ENCODE measurements around the gene CYTH2. TPM values are rescaled to one million over a fixed set of nuclear protein-coding genes. Genes with fewer than 3 reads are reported as not detected.
A peak's percentile ranks its signal among the peaks of the same experiment; 100 is the strongest.

Gene CYTH2
- total RNA-seq, 1 experiment from 2014 or later: 103 TPM

GRCh38 chr19:48495396-48495795 is 26.2 kb downstream of the CYTH2 start:
- H4K8ac ChIP-seq (replicated peaks; ENCODE audit: insufficient read length, low read depth, low read length): no peak overlapping the region
- H3K4ac ChIP-seq (ENCODE audit: low read depth, low read length): no peak overlapping the region
- no peak overlapping the region for H3K4me2 ChIP-seq (ENCODE audit: insufficient read depth, insufficient read length, low read length)
- H3K14ac ChIP-seq (ENCODE audit: insufficient read depth, low read length): no peak overlapping the region
- no peak overlapping the region for H3K9ac ChIP-seq (ENCODE audit: extremely low read depth, insufficient read length, low read length)
- no peak overlapping the region for H3K23ac ChIP-seq (ENCODE audit: insufficient read length, low read depth, low read length)
- TF ChIP-seq, protein P1, sequence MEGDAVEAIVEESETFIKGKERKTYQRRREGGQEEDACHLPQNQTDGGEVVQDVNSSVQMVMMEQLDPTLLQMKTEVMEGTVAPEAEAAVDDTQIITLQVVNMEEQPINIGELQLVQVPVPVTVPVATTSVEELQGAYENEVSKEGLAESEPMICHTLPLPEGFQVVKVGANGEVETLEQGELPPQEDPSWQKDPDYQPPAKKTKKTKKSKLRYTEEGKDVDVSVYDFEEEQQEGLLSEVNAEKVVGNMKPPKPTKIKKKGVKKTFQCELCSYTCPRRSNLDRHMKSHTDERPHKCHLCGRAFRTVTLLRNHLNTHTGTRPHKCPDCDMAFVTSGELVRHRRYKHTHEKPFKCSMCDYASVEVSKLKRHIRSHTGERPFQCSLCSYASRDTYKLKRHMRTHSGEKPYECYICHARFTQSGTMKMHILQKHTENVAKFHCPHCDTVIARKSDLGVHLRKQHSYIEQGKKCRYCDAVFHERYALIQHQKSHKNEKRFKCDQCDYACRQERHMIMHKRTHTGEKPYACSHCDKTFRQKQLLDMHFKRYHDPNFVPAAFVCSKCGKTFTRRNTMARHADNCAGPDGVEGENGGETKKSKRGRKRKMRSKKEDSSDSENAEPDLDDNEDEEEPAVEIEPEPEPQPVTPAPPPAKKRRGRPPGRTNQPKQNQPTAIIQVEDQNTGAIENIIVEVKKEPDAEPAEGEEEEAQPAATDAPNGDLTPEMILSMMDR (conservative IDR thresholded peaks at IDR 0.05): no peak
- H2BK12ac ChIP-seq (ENCODE audit: insufficient read length, low read depth, low read length): no peak overlapping the region
- no peak overlapping the region for H2AK5ac ChIP-seq (ENCODE audit: insufficient read length, low read length)
- no peak overlapping the region for H2BK120ac ChIP-seq (ENCODE audit: low read depth, low read length, poor library complexity, severe bottlenecking)
- H3K79me2 ChIP-seq (ENCODE audit: insufficient read depth, low read length): no peaks in the 10 kb centered on the region
- Mint-ChIP-seq H3K4me3 (peak overlapping the region in 1 of 2 experiments; percentile 82; a peak in 2 of 5 replicates), H3K9me3 (no peaks in the 10 kb centered on the region; a peak in 2 of 5 replicates), H3K4me1 (peaks cover 21 to 33% of the 10 kb centered on the region in 2 experiments), H3K36me3 (ENCODE audit: insufficient read depth in 1 of 3, low read depth in 3 of 3) (peaks cover 0 to 6% (median 5%) of the 10 kb centered on the region in 3 experiments; a peak in 5 of 7 replicates), H3K27me3 (ENCODE audit: low read depth) (peaks cover 14% of the 10 kb centered on the region), H3K27ac (no peak overlapping the region)
- H3K18ac ChIP-seq (ENCODE audit: insufficient read length, low read depth, low read length): no peak overlapping the region
- H3K56ac ChIP-seq (ENCODE audit: insufficient read length, low read depth, low read length): no peak overlapping the region
- no peaks in the 10 kb centered on the region for H3K4me1 ChIP-seq (ENCODE audit: insufficient read depth, low read length)
- H2BK5ac ChIP-seq (ENCODE audit: insufficient read length, low read length): no peak overlapping the region
- H3K27me3 ChIP-seq (ENCODE audit: insufficient read depth, low read length): no peaks in the 10 kb centered on the region
- no peaks in the 10 kb centered on the region for H4K20me1 ChIP-seq (ENCODE audit: control insufficient read depth, insufficient read depth, insufficient read length)
- H3T11ph ChIP-seq (ENCODE audit: low read length): no peak overlapping the region
- H2BK20ac ChIP-seq (ENCODE audit: low read depth, low read length, poor library complexity, severe bottlenecking): no peak overlapping the region
- H4K91ac ChIP-seq (ENCODE audit: insufficient read length, low read depth, low read length): no peak overlapping the region
- H3K79me1 ChIP-seq (ENCODE audit: insufficient read depth, low read depth, low read length, poor library complexity, severe bottlenecking): no peaks in the 10 kb centered on the region
- H3K23me2 ChIP-seq (ENCODE audit: insufficient read length, low read depth, low read length, poor library complexity, severe bottlenecking): peaks cover 8% of the 10 kb centered on the region
- H3K27ac ChIP-seq (ENCODE audit: insufficient read length, low read depth, low read length): no peak overlapping the region
- DNase-seq: no peak
- H2AFZ ChIP-seq (ENCODE audit: low read length): no peak overlapping the region
- no peak overlapping the region for H2BK15ac ChIP-seq (ENCODE audit: low read depth, low read length)
- no CpG with 5 or more reads among the region's 6 CpGs for WGBS (ENCODE audit: extremely low coverage, insufficient read length, low lambda C conversion rate)
- H4K5ac ChIP-seq (ENCODE audit: insufficient read length, low read depth, low read length): no peak overlapping the region
- no peaks in the 10 kb centered on the region for H3K9me3 ChIP-seq (ENCODE audit: control insufficient read depth, low read depth, low read length)
